Measurements from ENCODE around the gene PNLIPRP2.

PNLIPRP2 gene

DNA sequence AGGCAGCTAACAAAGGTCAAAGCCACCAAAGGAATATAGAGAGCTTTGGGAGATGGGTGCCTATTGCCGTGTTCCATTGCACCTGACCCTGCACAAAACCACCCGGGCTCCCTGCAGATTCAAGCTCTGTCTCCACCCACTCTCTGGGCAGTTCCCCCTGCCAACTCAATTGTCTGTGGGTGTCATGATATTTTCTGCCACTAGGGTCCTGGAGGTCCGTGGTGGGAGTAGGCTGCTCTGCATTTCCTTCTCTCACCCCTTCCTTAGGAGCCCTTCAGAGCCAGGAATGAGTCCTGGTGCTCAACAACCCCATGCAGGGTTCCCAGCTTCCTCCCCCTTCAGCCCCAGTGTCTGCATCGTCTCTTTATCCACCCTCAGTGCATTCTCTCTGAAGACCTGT lies 34.1 kb downstream of the PNLIPRP2 start:
- no peak for DNase-seq (ENCODE audit: low read depth in 3 of 3, low spot score in 1 of 3)

GRCh38 chr10:116655568-116655967 lies 34.8 kb downstream of the PNLIPRP2 start:
- no peak for DNase-seq (ENCODE audit: low read depth in 3 of 3, low spot score in 1 of 3)

DNA sequence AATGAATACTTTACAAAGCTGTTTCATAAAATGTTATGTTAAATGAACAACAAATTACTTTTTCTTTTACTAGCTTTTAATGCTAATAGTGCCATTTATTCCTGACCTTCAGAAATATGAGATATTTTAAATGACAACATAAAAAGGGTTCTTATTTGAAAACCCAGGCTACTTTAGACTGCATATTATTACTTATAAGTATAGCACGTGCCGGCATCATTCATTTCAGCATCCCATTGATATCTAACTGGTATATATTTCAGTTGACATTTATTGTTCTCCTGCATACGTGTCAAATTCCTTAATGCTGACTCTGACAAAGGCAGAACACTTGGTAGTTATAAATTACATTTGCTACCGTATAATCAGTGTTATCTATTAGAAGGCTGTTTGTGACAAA lies 35.3 kb downstream of the PNLIPRP2 start:
- DNase-seq (ENCODE audit: low read depth in 3 of 3, low spot score in 1 of 3), result no peak

- DNase-seq (ENCODE audit: low read depth in 3 of 3, low spot score in 1 of 3), result no peak
Measured at GRCh38 chr10:116657863-116658551, 37.3 kb downstream of the PNLIPRP2 start.

- no peak for DNase-seq (ENCODE audit: low read depth in 3 of 3, low spot score in 1 of 3)
Measured at GRCh38 chr10:116659049-116659670, 38.4 kb downstream of the PNLIPRP2 start.

DNA sequence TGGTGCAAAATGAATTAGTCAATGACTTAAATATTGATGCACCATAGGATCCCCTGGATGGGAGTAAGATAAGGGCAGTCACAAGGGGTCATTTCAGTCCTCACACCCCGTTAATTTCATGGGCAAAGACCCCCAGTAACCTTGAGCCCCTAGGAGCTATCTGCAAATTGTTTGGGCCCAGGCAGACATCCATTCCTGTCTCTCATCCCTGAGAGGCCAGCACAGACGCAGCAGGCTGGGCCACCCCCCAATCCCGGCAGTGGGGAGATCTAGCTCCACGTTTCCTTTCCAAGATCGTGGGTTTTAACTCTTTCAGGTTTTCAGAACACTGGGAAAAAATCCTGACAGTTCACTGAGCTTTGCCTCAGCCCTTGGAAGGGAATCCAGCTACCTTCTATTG lies 40.1 kb downstream of the PNLIPRP2 start:
- no peak for DNase-seq (ENCODE audit: low read depth in 3 of 3, low spot score in 1 of 3)

DNA sequence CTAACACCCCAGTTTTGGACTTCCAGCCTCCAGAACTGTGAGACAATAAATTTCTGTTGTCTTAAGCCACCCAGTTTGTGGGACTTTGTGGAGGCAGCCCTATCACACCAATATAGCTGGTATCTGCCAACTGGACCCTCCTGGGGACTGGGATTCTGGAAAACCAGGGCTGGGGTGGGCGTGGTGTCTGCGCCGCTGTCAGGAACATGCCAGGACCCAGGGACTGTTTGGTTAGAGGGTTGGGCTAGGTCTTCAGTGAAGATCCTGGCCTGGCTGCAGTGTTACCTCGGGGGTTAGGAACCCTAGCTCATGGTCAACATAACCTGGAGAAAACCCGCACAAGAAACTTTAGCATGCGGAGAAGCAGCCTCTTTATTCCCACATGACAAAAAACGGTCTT lies 42.6 kb downstream of the PNLIPRP2 start:
- no peak for DNase-seq (ENCODE audit: low read depth in 3 of 3, low spot score in 1 of 3)

DNA sequence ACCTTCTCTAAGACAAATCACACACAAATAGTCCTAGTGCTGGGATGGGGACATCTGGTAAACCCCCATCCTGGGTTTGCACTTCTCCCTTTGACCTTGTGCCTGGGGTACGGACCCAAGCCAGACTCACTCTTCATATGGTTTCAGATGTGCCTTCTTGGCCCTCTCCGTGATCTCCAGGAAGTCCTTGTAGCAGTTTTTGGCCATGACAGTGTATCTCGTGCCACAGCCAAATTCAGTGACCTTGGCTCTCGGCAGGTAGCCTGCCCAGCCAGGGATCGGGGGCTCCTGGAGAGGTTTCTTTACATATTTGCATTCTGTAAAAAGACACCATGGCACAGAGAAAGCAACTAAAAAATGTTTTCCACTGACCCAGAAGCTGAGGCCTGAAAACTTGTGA lies 43.9 kb downstream of the PNLIPRP2 start:
- no peak for DNase-seq (ENCODE audit: low read depth in 3 of 3, low spot score in 1 of 3)

GRCh38 chr10:116665541-116666125 lies 44.9 kb downstream of the PNLIPRP2 start:
- no peak for DNase-seq (ENCODE audit: low read depth in 3 of 3, low spot score in 1 of 3)

DNA sequence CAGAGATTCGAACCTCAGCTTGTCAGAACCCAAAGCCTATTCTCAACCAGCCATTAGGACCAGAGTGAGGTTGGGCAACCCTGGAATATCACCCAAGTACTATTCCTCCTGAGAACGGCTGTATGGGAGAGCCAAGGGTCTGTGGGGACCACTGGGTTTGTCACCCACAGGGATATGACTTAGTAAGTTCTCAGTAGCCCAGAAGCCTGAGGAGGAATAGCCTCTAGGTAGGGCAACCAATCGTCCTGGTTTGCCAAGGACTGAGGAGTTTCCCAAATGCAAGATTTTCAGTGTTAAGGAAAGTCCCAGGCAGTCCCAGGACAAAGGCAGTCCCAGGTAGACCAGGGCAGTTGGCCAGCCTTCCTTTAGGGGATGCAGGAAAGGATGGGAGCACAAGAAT lies 46.7 kb downstream of the PNLIPRP2 start:
- DNase-seq (ENCODE audit: low read depth in 3 of 3, low spot score in 1 of 3), result no peak

DNA sequence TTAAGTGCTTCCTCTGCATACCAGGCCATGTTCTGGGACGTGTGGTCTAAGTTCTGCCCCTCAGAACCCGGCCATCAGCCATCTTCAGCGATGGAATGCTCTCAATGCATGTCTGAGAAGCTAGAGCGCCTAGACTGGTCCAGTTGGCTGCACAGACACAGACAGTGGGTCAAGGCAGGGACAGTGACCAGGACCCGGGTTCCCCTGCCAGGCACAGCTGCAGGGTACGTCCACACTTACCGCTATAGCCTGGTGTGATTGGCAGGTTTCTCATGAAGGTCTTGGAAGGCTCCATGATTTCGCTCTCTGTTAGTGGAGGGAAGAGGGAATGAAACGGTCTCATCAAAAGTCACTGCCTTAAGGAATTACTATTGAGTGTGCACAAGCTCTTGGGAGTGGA lies 47.3 kb downstream of the PNLIPRP2 start:
- no peak for DNase-seq (ENCODE audit: low read depth in 3 of 3, low spot score in 1 of 3)

GRCh38 chr10:116668446-116668845 lies 47.7 kb downstream of the PNLIPRP2 start:
- DNase-seq (ENCODE audit: low read depth in 3 of 3, low spot score in 1 of 3), result no peak

- no peak for DNase-seq (ENCODE audit: low read depth in 3 of 3, low spot score in 1 of 3)
Measured at GRCh38 chr10:116669080-116669479, 48.3 kb downstream of the PNLIPRP2 start.

- no peak for DNase-seq (ENCODE audit: low read depth in 3 of 3, low spot score in 1 of 3)
Measured at GRCh38 chr10:116669832-116670644, 49.3 kb downstream of the PNLIPRP2 start.

- no peak for DNase-seq (ENCODE audit: low read depth in 3 of 3, low spot score in 1 of 3)
Measured at GRCh38 chr10:116670706-116671105, 50.0 kb downstream of the PNLIPRP2 start.

- no peak for DNase-seq (ENCODE audit: low read depth in 3 of 3, low spot score in 1 of 3)
Measured at GRCh38 chr10:116671274-116671926, 50.6 kb downstream of the PNLIPRP2 start.

DNA sequence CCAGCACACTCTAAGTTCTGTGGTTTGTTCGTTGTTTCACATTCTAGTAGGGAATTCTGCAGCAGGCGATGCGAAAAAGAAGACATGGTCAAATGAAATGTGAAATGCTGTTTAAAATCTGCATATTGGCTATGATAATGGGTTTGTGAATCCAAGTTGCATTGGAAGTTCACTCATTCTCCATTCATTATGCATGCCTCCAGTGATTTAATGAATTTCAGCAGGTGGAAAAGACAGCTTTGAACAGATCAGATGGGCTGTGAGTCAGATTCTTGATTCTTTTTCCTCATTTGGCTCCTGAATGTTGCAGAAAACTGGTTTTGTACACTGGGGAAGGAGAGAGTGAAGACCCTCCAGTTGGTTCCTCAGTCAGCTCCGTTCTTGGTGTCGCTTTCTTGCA lies 52.1 kb downstream of the PNLIPRP2 start:
- DNase-seq (ENCODE audit: low read depth in 3 of 3, low spot score in 1 of 3), result no peak

GRCh38 chr10:116673866-116674265 lies 53.1 kb downstream of the PNLIPRP2 start:
- DNase-seq (ENCODE audit: low read depth in 3 of 3, low spot score in 1 of 3), result no peak

DNA sequence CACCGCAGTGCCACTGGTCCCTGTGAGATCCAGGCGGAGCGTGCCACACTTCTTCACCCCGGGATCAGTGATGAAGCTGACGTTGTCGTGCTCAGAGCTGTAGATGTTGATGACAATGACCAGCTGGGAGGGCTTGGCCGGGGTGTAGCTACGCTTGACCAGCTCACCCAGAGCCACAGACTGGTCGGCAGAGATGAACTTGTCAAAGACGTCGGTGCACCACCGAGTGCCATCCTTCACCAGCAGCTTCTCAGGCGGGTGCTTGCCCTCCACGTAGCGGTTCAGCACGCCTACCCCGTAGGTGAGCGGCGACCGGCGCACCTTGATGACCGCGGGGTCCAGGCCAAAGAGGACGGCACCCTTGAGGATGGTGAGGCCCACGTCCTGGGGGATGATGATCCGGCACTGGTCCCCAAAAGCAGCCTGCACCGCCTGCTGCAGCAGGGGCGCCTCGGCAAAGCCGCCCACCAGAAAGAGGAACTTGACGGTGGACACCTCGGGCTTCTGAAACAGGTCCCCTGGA lies 54.2 kb downstream of the PNLIPRP2 start:
- DNase-seq (ENCODE audit: low read depth in 3 of 3, low spot score in 1 of 3), result no peak

DNA sequence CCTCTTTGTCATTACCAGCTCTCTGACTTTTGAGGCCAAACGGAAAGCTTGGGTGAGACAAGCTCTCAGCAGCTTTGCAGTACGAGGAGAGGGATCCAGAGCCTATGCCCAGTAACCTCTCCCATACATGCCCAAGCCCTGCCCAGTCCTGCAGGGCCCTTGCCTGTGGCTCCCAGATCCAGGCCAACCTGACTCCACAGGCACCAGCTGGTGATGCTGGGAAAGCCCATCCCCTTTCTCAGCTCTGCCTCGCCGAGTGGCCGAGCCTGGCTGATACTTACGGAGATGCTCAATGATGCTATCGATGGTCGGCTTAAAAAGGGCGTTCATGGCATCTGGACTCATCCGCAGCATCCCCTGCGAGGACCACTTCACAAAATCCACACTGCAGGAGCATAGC lies 55.4 kb downstream of the PNLIPRP2 start:
- DNase-seq (ENCODE audit: low read depth in 3 of 3, low spot score in 1 of 3), result no peak

- DNase-seq (ENCODE audit: low read depth in 3 of 3, low spot score in 1 of 3), result no peak
Measured at GRCh38 chr10:116676633-116677032, 55.9 kb downstream of the PNLIPRP2 start.

Data from stimulated activated CD4-positive, alpha-beta T cell treated with anti-CD3 and anti-CD28 coated beads, TNF-alpha, amount 100 ng/mL, for 1 hour (primary cell).